Choroid plexus epithelial cell (primary cell): ENCODE results near the gene USH2A.
A peak's percentile ranks its signal among the peaks of the same experiment; 100 is the strongest.

Experiments
- DNase-seq: peaks from one replicate; pipeline ENCODE4 v3.0.0-alpha.2; 2010; ENCODE audit warnings: low read depth
- H3K4me3 ChIP-seq: 2 replicates; pipeline ENCODE4 v1.5.1; 2011; ENCODE audit warnings: low read depth, mild to moderate bottlenecking, control low read depth, low read length, moderate library complexity
- TF ChIP-seq, protein P1 (sequence below): conservative IDR thresholded peaks from 2 replicates; pipeline ENCODE4 v1.5.1; 2011; ENCODE audit warnings: low read depth, mild to moderate bottlenecking, control low read depth, inconsistent platforms, low read length, moderate library complexity

Gene USH2A

DNA sequence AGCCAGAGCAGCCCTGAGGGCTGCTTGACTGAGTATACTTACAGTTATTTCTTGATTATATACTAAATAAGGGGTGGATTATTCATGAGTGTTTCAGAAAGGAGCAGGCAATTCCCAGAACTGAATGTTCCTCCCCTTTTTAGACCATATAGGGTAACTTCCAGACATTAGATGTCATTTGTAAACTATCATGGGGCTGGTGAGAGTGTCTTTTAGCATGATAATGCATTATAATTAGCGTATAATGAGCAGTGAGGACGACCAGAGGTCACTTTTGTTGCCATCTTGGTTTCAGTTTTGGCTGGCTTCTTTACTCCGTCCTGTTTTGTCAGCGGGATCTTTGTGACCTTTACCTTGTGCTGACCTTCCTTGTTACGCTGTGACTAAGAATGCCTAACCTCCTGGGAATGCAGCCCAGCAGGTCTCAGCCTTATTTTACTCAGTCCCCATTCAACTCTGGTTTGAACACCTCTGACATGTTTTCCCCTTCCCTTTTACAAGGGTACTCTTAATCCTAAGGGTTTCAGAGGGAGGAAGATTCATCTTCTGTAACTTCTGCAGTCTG is 840.0 kb downstream of the USH2A start:
- H3K4me3 ChIP-seq = peak overlapping the region; percentile 8
- TF ChIP-seq, protein P1, sequence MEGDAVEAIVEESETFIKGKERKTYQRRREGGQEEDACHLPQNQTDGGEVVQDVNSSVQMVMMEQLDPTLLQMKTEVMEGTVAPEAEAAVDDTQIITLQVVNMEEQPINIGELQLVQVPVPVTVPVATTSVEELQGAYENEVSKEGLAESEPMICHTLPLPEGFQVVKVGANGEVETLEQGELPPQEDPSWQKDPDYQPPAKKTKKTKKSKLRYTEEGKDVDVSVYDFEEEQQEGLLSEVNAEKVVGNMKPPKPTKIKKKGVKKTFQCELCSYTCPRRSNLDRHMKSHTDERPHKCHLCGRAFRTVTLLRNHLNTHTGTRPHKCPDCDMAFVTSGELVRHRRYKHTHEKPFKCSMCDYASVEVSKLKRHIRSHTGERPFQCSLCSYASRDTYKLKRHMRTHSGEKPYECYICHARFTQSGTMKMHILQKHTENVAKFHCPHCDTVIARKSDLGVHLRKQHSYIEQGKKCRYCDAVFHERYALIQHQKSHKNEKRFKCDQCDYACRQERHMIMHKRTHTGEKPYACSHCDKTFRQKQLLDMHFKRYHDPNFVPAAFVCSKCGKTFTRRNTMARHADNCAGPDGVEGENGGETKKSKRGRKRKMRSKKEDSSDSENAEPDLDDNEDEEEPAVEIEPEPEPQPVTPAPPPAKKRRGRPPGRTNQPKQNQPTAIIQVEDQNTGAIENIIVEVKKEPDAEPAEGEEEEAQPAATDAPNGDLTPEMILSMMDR = no peak
- peak; percentile 42 for DNase-seq

DNA sequence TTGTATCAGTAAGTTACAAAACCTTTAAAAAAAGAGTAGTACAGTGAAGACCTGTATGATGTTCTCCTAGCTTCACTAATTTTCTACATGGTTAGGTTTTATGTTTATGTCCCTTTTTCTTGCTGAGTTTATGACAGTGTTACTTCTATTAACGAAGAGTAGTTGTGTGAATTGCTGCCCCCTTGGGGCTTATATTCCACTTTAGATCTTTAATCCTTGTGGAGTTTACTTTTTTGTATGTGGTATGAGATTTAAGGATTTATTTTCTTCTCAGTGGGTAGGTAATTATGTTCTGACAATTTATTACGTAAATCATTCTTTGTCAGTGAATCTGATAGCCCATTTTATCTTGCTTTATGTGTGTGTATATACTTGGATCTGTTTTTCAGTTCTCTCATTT is 841.4 kb downstream of the USH2A start:
- H3K4me3 ChIP-seq = no peak overlapping the region
- DNase-seq = no peak
- TF ChIP-seq, protein P1 = no peak
